HG02763 (cell line): ENCODE results near the gene SLC25A42.

ENCODE experiments used
- ATAC-seq: cut with Tn5 transposase; IDR thresholded peaks from one replicate; pipeline ENCODE4 v1.9.1; 2021; ENCODE audit warnings: mild to moderate bottlenecking, moderate library complexity; ENCODE audit not compliant: unreplicated experiment

SLC25A42 gene

GRCh38 chr19:19067276-19068072 is 3.7 kb downstream of the SLC25A42 start:
- ATAC-seq: no peak

GRCh38 chr19:19068659-19069654 is 5.2 kb downstream of the SLC25A42 start:
- no peak for ATAC-seq

GRCh38 chr19:19071897-19072296 is 8.1 kb downstream of the SLC25A42 start:
- no peak for ATAC-seq

GRCh38 chr19:19074196-19074882 is 10.5 kb downstream of the SLC25A42 start:
- ATAC-seq: no peak

GRCh38 chr19:19075126-19075525 is 11.3 kb downstream of the SLC25A42 start:
- no peak for ATAC-seq

- ATAC-seq: no peak
These were observed 12.7 kb downstream of the SLC25A42 start for GRCh38 chr19:19076476-19076875.

GRCh38 chr19:19077103-19077502 is 13.3 kb downstream of the SLC25A42 start:
- no peak for ATAC-seq

- ATAC-seq: no peak
These were observed 15.0 kb downstream of the SLC25A42 start for GRCh38 chr19:19078801-19079200.

GRCh38 chr19:19079571-19079970 is 15.8 kb downstream of the SLC25A42 start:
- no peak for ATAC-seq

GRCh38 chr19:19081642-19082151 is 17.9 kb downstream of the SLC25A42 start:
- no peak for ATAC-seq

- ATAC-seq: no peak
These were observed 19.8 kb downstream of the SLC25A42 start for GRCh38 chr19:19083413-19084178.

- ATAC-seq: no peak
These were observed 23.9 kb downstream of the SLC25A42 start for GRCh38 chr19:19087676-19088075.

- no peak for ATAC-seq
These were observed 30.7 kb downstream of the SLC25A42 start for GRCh38 chr19:19094513-19094912.

GRCh38 chr19:19095691-19096090 is 31.9 kb downstream of the SLC25A42 start:
- ATAC-seq: no peak

GRCh38 chr19:19096641-19097627 is 33.1 kb downstream of the SLC25A42 start:
- no peak for ATAC-seq

- ATAC-seq: no peak
These were observed 34.4 kb downstream of the SLC25A42 start for GRCh38 chr19:19098084-19098702.

- no peak for ATAC-seq
These were observed 35.2 kb downstream of the SLC25A42 start for GRCh38 chr19:19098703-19099632.
